CD4-positive, alpha-beta T cell (primary cell): ENCODE measurements around the gene TAS2R13. TPM values are rescaled to one million over a fixed set of nuclear protein-coding genes. Genes with fewer than 3 reads are reported as not detected.

Experiments used
- ATAC-seq: fragments of 200-7000 bp; cut with Tn5 transposase; one replicate; pipeline ENCODE4 v1.10.0; 2022; ENCODE audit warnings: mild to moderate bottlenecking; ENCODE audit not compliant: poor library complexity
- CTCF ChIA-PET: fragments of 350-600 bp; sonication (Branson Sonifier 250); formaldehyde crosslinking; loops from one replicate; lab custom pipeline; 2021; ENCODE audit warnings: antibody characterized with exemption, inconsistent platforms; lab: Charles Lee
- POLR2A ChIA-PET: fragments of 350-600 bp; sonication (Branson Sonifier 250); formaldehyde crosslinking; loops from one replicate; lab custom pipeline; 2021; ENCODE audit warnings: antibody characterized with exemption, inconsistent platforms; lab: Charles Lee
- DNase-seq, 14 experiments: peaks; one replicate each; pipeline ENCODE4 v3.0.0-alpha.2; 2013 to 2020; ENCODE audit warnings: mixed read lengths in 2 of 14
- H3K27ac ChIP-seq, 2 donors: one replicate each; pipeline versions ENCODE4 v1.5.1 to v1.7.0; 2013; ENCODE audit warnings: low read length in 2 of 2, low read depth in 1 of 2, mild to moderate bottlenecking in 1 of 2
- H3K27me3 ChIP-seq, 2 experiments: 1 replicate in 1 of 2; 2 replicates in 1 of 2; pipeline versions ENCODE4 v1.6.1 to v1.7.0; 2013; ENCODE audit warnings: low read length in 2 of 2, control low read depth in 1 of 2, mild to moderate bottlenecking in 1 of 2, moderate library complexity in 1 of 2; ENCODE audit not compliant: insufficient read depth in 2 of 2, control insufficient read depth in 1 of 2
- H3K36me3 ChIP-seq: one replicate; pipeline ENCODE4 v1.6.1; 2013; ENCODE audit warnings: low read length, control low read depth; ENCODE audit not compliant: insufficient read depth
- H3K4me1 ChIP-seq: one replicate; pipeline ENCODE4 v1.6.1; 2013; ENCODE audit warnings: low read length, control low read depth; ENCODE audit not compliant: insufficient read depth
- H3K4me3 ChIP-seq: one replicate; pipeline ENCODE4 v1.5.1; 2013; ENCODE audit warnings: mild to moderate bottlenecking, low read length, moderate library complexity
- H3K9me3 ChIP-seq, 2 experiments: 1 replicate in 1 of 2; 2 replicates in 1 of 2; pipeline versions ENCODE4 v1.6.1 to v1.7.0; 2013; ENCODE audit warnings: low read length in 2 of 2, mild to moderate bottlenecking in 2 of 2, control low read depth in 1 of 2, moderate library complexity in 1 of 2; ENCODE audit not compliant: control insufficient read depth in 1 of 2, insufficient read depth in 1 of 2
- H3K27ac Mint-ChIP-seq: one replicate; pipeline ENCODE4 v1.8.0; 2020; ENCODE audit warnings: mixed read lengths
- H3K27me3 Mint-ChIP-seq: one replicate; pipeline ENCODE4 v1.8.0; 2021; ENCODE audit warnings: mixed read lengths
- H3K36me3 Mint-ChIP-seq: one replicate; pipeline ENCODE4 v1.8.0; 2021; ENCODE audit warnings: low read depth, mixed read lengths
- H3K4me1 Mint-ChIP-seq: one replicate; pipeline ENCODE4 v1.8.0; 2021; ENCODE audit warnings: low read depth, mixed read lengths
- H3K4me3 Mint-ChIP-seq: one replicate; pipeline ENCODE4 v1.8.0; 2020; ENCODE audit warnings: mild to moderate bottlenecking, mixed read lengths
- H3K9me3 Mint-ChIP-seq: one replicate; pipeline ENCODE4 v1.8.0; 2020; ENCODE audit warnings: mixed read lengths
- intact Hi-C, 2 experiments: fragments of 100-400 bp; cut with DNase I in 1 of 2; cut with micrococcal nuclease in 1 of 2; formaldehyde crosslinking; loops; one replicate each; pipeline versions ENCODE4 v1.15.1 to v1.9.0; 2023 to 2025; cut with DNase I, micrococcal nuclease
- total RNA-seq, 174 experiments: library from RNA in 2 of 174; stranded (reverse) in 2 of 174; gene quantifications; one replicate each; pipeline ENCODE4 v1.2.3 and lab custom pipeline; 2021 to 2026
- TF ChIP-seq, protein P1 (sequence below): fragments of 200-600 bp; IDR thresholded peaks from one replicate; pipeline ENCODE4 v1.8.0; 2022; ENCODE audit warnings: antibody characterized with exemption, mild to moderate bottlenecking

Gene TAS2R13
- total RNA-seq, 2 experiments from 2014 or later, result 0.41 to 0.59 TPM

DNA sequence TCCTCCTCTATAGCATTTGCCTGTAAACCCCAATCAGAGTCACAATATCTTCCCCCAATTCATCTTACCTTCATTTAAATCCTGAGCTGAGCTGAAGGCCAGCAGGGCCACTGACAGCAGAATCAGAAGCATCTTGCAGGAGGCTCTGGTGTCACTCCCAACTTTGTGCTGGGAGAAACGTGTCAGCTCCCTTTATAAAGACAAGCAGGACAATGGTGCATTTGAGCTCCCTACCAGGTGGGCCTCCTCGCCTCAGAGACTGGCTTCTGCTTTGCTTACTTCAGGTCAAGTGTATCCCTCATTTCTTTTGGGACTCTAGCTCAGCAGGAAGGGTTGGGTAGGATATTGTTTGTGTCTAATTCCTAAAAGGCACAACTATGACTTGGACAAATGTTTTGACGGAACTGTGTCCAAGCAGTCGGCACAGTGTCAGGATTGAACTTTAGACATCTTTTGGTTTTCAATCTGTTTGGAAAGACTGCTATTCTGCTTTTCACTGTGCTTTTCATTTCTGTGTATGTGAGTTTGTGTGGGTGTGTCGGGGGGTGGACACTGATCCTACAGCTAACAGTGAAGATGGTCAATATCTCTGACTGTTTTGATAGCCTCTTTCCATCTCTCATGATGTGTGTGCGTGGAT, 25.2 kb downstream of the TAS2R13 start, which contains the start of gene PRH1:
TSS of gene PRH1 (minus strand) at position 170 of the 640 bp plus-strand sequence. CDS start at position 132, 38 bp downstream.
- intact Hi-C loops, result no loop called here
- Mint-ChIP-seq H3K4me3 (no peak within 1 kb of the TSS), H3K9me3 (no peaks in the 10 kb centered on the region), H3K27me3 (no peaks in the 10 kb centered on the region), H3K4me1 (no peaks in the 10 kb centered on the region), H3K36me3 (peaks cover 56% of the 10 kb centered on the region), H3K27ac (no peak within 1 kb of the TSS)
- ChIA-PET POLR2A (no interaction called here), CTCF (no interaction called here)
- H3K36me3 ChIP-seq, result no peaks in the 10 kb centered on the region
- no peak for DNase-seq
- no peaks in the 10 kb centered on the region for H3K9me3 ChIP-seq
- no peak within 1 kb of the TSS for H3K4me3 ChIP-seq
- TF ChIP-seq, protein P1, sequence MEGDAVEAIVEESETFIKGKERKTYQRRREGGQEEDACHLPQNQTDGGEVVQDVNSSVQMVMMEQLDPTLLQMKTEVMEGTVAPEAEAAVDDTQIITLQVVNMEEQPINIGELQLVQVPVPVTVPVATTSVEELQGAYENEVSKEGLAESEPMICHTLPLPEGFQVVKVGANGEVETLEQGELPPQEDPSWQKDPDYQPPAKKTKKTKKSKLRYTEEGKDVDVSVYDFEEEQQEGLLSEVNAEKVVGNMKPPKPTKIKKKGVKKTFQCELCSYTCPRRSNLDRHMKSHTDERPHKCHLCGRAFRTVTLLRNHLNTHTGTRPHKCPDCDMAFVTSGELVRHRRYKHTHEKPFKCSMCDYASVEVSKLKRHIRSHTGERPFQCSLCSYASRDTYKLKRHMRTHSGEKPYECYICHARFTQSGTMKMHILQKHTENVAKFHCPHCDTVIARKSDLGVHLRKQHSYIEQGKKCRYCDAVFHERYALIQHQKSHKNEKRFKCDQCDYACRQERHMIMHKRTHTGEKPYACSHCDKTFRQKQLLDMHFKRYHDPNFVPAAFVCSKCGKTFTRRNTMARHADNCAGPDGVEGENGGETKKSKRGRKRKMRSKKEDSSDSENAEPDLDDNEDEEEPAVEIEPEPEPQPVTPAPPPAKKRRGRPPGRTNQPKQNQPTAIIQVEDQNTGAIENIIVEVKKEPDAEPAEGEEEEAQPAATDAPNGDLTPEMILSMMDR, result no peak
- H3K27me3 ChIP-seq, result no peaks in the 10 kb centered on the region
- no peak for ATAC-seq
- H3K4me1 ChIP-seq, result no peaks in the 10 kb centered on the region
- H3K27ac ChIP-seq, result no peak within 1 kb of the TSS

DNA sequence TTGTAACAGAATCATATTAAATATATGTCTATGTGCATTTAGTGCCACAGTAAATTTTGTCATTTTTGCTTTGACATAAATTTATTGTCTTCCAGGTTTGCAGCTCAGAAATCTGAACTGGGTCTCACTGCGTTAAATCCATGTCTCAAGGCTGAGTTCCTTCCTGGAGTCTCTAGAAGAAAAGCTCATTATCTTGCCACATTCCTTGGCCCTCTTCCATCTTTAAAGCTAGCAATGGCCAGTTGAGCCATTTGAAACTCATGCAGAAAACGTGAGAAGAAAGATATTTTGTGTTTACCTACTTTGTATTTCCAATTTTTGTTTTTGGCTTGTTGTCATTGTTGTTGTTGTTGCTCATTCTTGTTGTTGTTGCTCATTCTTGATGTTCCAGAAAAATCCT, 36.0 kb downstream of the TAS2R13 start:
- peaks cover 50% of the 10 kb centered on the region for H3K36me3 Mint-ChIP-seq

DNA sequence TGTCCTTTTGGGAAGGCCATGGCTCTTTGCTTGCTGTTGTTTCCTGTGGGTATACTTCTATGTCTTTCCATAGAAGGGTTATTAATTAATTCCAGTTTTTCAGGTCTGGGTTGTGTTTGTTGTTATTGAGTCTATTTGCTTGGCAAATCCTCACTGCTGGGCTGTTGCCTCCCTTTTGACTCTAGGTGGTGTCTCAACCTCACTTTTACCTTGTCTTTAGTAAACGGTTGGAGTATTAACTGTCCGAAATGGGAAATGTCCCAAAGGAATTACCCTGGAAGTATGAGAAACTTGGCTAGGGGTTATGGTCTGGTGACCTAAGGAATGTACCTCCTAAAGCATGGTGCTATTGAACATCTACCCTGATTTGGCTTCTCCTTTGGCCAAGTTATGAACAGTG, 42.0 kb downstream of the TAS2R13 start:
- Histone ChIP-seq H3K27me3 (no peaks in the 10 kb centered on the region), H3K4me3 (no peak overlapping the region), H3K36me3 (no peaks in the 10 kb centered on the region), H3K4me1 (no peaks in the 10 kb centered on the region), H3K27ac (no peak overlapping the region), H3K9me3 (peaks cover 0 to 14% of the 10 kb centered on the region in 2 experiments)
- TF ChIP-seq, protein P1, result no peak
- H3K4me1 Mint-ChIP-seq, result no peaks in the 10 kb centered on the region
- H3K36me3 Mint-ChIP-seq, result peaks cover 77% of the 10 kb centered on the region
- ChIA-PET POLR2A (no interaction called here), CTCF (no interaction called here)
- DNase-seq, result no peak
- H3K9me3 Mint-ChIP-seq, result peaks cover 14% of the 10 kb centered on the region
- ATAC-seq, result no peak
- intact Hi-C loops, result no loop called here
- no peak overlapping the region for H3K27ac Mint-ChIP-seq
- no peak overlapping the region for H3K4me3 Mint-ChIP-seq
- no peaks in the 10 kb centered on the region for H3K27me3 Mint-ChIP-seq

More for the DNA sequence above, 36.0 kb downstream of the TAS2R13 start:
- intact Hi-C loops, result no loop called here
- no peaks in the 10 kb centered on the region for H3K27me3 ChIP-seq
- Mint-ChIP-seq H3K9me3 (peaks cover 4% of the 10 kb centered on the region), H3K27ac (no peak overlapping the region), H3K4me1 (no peaks in the 10 kb centered on the region), H3K27me3 (no peaks in the 10 kb centered on the region), H3K4me3 (no peak overlapping the region)
- no peak overlapping the region for H3K4me3 ChIP-seq
- TF ChIP-seq, protein P1, result no peak
- no peaks in the 10 kb centered on the region for H3K4me1 ChIP-seq
- no peak for ATAC-seq
- ChIA-PET CTCF (interaction anchor here (1.2 kb wide), 1 partner anchor 9 kb away, joined by 5 read pairs; no protein-coding TSS in a partner anchor), POLR2A (no interaction called here)
- H3K36me3 ChIP-seq, result peaks cover 9% of the 10 kb centered on the region
- H3K27ac ChIP-seq, result no peak overlapping the region
- DNase-seq, result no peak
- no peaks in the 10 kb centered on the region for H3K9me3 ChIP-seq
